HCT116 (cell line): ENCODE data around the gene CD19. TPM values are rescaled to one million over a fixed set of nuclear protein-coding genes. Genes with fewer than 3 reads are reported as not detected.

ENCODE experiments used
- ATAC-seq: fragments of 200-7000 bp; cut with Tn5 transposase; 2 replicates; pipeline ENCODE4 v1.9.1; 2020; ENCODE audit warnings: mild to moderate bottlenecking, moderate library complexity
- BruUV-seq: library from RNA; stranded (reverse); fragments of 400-500 nt; replicated peaks from 2 replicates; lab custom pipeline; 2021; lab: Mats Ljungman, UMichigan
- CTCF ChIA-PET: fragments of 300-600 bp; sonication (Branson Sonifier 250); formaldehyde crosslinking; loops from one replicate; lab custom pipeline; 2021; ENCODE audit warnings: antibody characterized with exemption; lab: Charles Lee
- POLR2A ChIA-PET: fragments of 300-600, 350-600 bp; sonication (Branson Sonifier 250); formaldehyde crosslinking; loops from one replicate; lab custom pipeline; 2021; ENCODE audit warnings: antibody characterized with exemption; lab: Charles Lee
- RAD21 ChIA-PET, 2 experiments: fragments of 300-600 bp; sonication (Branson Sonifier 250); formaldehyde crosslinking; loops; one replicate each; lab custom pipeline; 2023; ENCODE audit warnings: low total read pairs in 2 of 2; ENCODE audit not compliant: uncharacterized antibody in 2 of 2, unreplicated experiment in 2 of 2, low non-redundant PET in 1 of 2; lab: Charles Lee
- DNase-seq: peaks from one replicate; pipeline ENCODE4 v3.0.0-alpha.2; 2010; ENCODE audit warnings: low read depth, low spot score
- H2AFZ ChIP-seq: fragments of 200-600 bp; shearing (Covaris generic), sonication (generic); 2 replicates; pipeline ENCODE4 v1.6.1; 2017; ENCODE audit warnings: low read depth, mixed run types, mixed read lengths, antibody characterized with exemption, low read length; ENCODE audit not compliant: poor library complexity, severe bottlenecking
- H3K27ac ChIP-seq: 2 replicates; pipeline ENCODE4 v1.5.1; 2012; ENCODE audit warnings: low read depth, low read length
- H3K27me3 ChIP-seq: fragments of 200-600 bp; sonication (generic); 2 replicates; pipeline ENCODE4 v1.6.1; 2016; ENCODE audit warnings: mixed run types, low read length, mixed read lengths; ENCODE audit not compliant: insufficient read depth
- H3K36me3 ChIP-seq, 2 experiments: fragments of 200-500 bp in 1 of 2; fragments of 200-600 bp in 1 of 2; sonication (Bioruptor generic) in 1 of 2; sonication (generic) in 1 of 2; 2 replicates each; pipeline versions ENCODE4 v1.5.1 to v1.6.1; 2014 to 2016; ENCODE audit warnings: low read length in 2 of 2, inconsistent platforms in 1 of 2, mixed read lengths in 1 of 2, mixed run types in 1 of 2; ENCODE audit not compliant: insufficient read depth in 2 of 2, control insufficient read depth in 1 of 2
- H3K4me1 ChIP-seq, 2 experiments: fragments of 200-600 bp in 1 of 2; sonication (generic) in 1 of 2; 2 replicates each; pipeline versions ENCODE4 v1.5.1 to v1.6.1; 2012 to 2017; ENCODE audit warnings: low read length in 2 of 2, inconsistent platforms in 1 of 2, mild to moderate bottlenecking in 1 of 2, mixed read lengths in 1 of 2, mixed run types in 1 of 2, moderate library complexity in 1 of 2; ENCODE audit not compliant: insufficient read depth in 2 of 2, control insufficient read depth in 1 of 2
- H3K4me2 ChIP-seq: fragments of 200-600 bp; sonication (generic); 2 replicates; pipeline ENCODE4 v1.6.1; 2017; ENCODE audit warnings: mixed run types, low read length, mixed read lengths
- H3K4me3 ChIP-seq, 2 experiments: fragments of 200-600 bp in 1 of 2; sonication (generic) in 1 of 2; replicated peaks in 1 of 2; 2 replicates each; pipeline ENCODE4 v1.5.1; 2011 to 2016; ENCODE audit warnings: low read length in 2 of 2, control low read depth in 1 of 2, low read depth in 1 of 2, mild to moderate bottlenecking in 1 of 2, mixed read lengths in 1 of 2, mixed run types in 1 of 2
- H3K79me2 ChIP-seq: fragments of 200-600 bp; sonication (generic); 2 replicates; pipeline ENCODE4 v1.6.1; 2017; ENCODE audit warnings: mild to moderate bottlenecking, mixed run types, low read length, moderate library complexity, mixed read lengths; ENCODE audit not compliant: insufficient read depth
- H3K9ac ChIP-seq: fragments of 200-600 bp; sonication (generic); 2 replicates; pipeline ENCODE4 v1.6.1; 2016; ENCODE audit warnings: low read length, mixed read lengths
- H3K9me2 ChIP-seq: fragments of 200-600 bp; sonication (generic), shearing (Covaris generic); 2 replicates; pipeline ENCODE4 v1.6.1; 2017; ENCODE audit warnings: mixed run types, mild to moderate bottlenecking, moderate library complexity; ENCODE audit not compliant: insufficient read depth
- H3K9me3 ChIP-seq, 2 experiments: fragments of 200-500 bp in 1 of 2; fragments of 200-600 bp in 1 of 2; sonication (Bioruptor generic) in 1 of 2; sonication (generic) in 1 of 2; 2 replicates each; pipeline ENCODE4 v1.6.1; 2014 to 2017; ENCODE audit warnings: low read length in 2 of 2, mixed read lengths in 2 of 2, inconsistent platforms in 1 of 2, low read depth in 1 of 2, mild to moderate bottlenecking in 1 of 2, mixed run types in 1 of 2, moderate library complexity in 1 of 2; ENCODE audit not compliant: control insufficient read depth in 1 of 2, insufficient read depth in 1 of 2
- H4K20me1 ChIP-seq: fragments of 200-600 bp; sonication (generic), shearing (Covaris generic); 2 replicates; pipeline ENCODE4 v1.6.1; 2017; ENCODE audit warnings: mixed run types, mild to moderate bottlenecking, moderate library complexity; ENCODE audit not compliant: insufficient read depth
- CEBPB ChIP-seq: IDR thresholded peaks from 2 replicates; pipeline ENCODE4 v1.6.1; 2012; ENCODE audit warnings: low read depth
- EGR1 ChIP-seq: IDR thresholded peaks from 2 replicates; pipeline ENCODE4 v1.6.1; 2012; ENCODE audit warnings: low read depth
- ELF1 ChIP-seq: IDR thresholded peaks from 2 replicates; pipeline ENCODE4 v1.6.1; 2012; ENCODE audit warnings: low read depth, borderline replicate concordance
- EZH2 ChIP-seq: fragments of 200-600 bp; sonication (generic); IDR thresholded peaks from 2 replicates; pipeline ENCODE4 v1.6.1; 2017; ENCODE audit warnings: antibody characterized with exemption, mixed run types
- JUND ChIP-seq: IDR thresholded peaks from 2 replicates; pipeline ENCODE4 v1.6.1; 2012
- POLR2A ChIP-seq: IDR thresholded peaks from 2 replicates; pipeline ENCODE4 v1.7.0; 2011; ENCODE audit warnings: borderline replicate concordance; ENCODE audit not compliant: insufficient read depth, insufficient read length; ENCODE audit errors: extremely low read depth
- POLR2AphosphoS5 ChIP-seq: IDR thresholded peaks from 2 replicates; pipeline ENCODE4 v1.6.1; 2011; ENCODE audit warnings: mild to moderate bottlenecking, low read depth, low read length, moderate library complexity
- RAD21 ChIP-seq: IDR thresholded peaks from 2 replicates; pipeline ENCODE4 v1.6.1; 2012; ENCODE audit warnings: low read depth, mild to moderate bottlenecking
- SIN3A ChIP-seq: IDR thresholded peaks from 2 replicates; pipeline ENCODE4 v1.6.1; 2012; ENCODE audit warnings: low read depth
- SRF ChIP-seq: IDR thresholded peaks from 2 replicates; pipeline ENCODE4 v1.6.1; 2012; ENCODE audit warnings: low read depth
- TCF7L2 ChIP-seq: IDR thresholded peaks from 2 replicates; pipeline ENCODE4 v1.7.0; 2011; ENCODE audit warnings: borderline replicate concordance, inconsistent platforms; ENCODE audit not compliant: insufficient read depth, insufficient read length; ENCODE audit errors: extremely low read depth
- YY1 ChIP-seq: IDR thresholded peaks from 2 replicates; pipeline ENCODE4 v1.6.1; 2011; ENCODE audit warnings: low read length, low read depth, moderate library complexity, mild to moderate bottlenecking; ENCODE audit not compliant: insufficient replicate concordance; ENCODE audit errors: extremely low read depth
- intact Hi-C: fragments of 100-400 bp; cut with micrococcal nuclease; formaldehyde crosslinking; loops from 2 replicates; pipeline ENCODE4 v1.10.0; 2022
- total RNA-seq: library from RNA; stranded (reverse); gene quantifications from one replicate; pipeline ENCODE4 v1.2.1, GENCODE V29; 2021; ENCODE audit not compliant: unreplicated experiment
- TF ChIP-seq, protein P1 (sequence below): IDR thresholded peaks from 2 replicates; pipeline ENCODE4 v1.6.1; 2011; ENCODE audit warnings: mild to moderate bottlenecking, low read length, moderate library complexity; ENCODE audit not compliant: insufficient replicate concordance; ENCODE audit errors: extremely low read depth
- TF ChIP-seq, protein P2 (sequence below): IDR thresholded peaks from 2 replicates; pipeline ENCODE4 v1.6.1; 2012
- TF ChIP-seq, protein P3 (sequence below): IDR thresholded peaks from 2 replicates; pipeline ENCODE4 v1.6.1; 2012
- TF ChIP-seq, protein P4 (sequence below), 3 experiments: fragments of 200-600 bp in 1 of 3; sonication (generic) in 1 of 3; IDR thresholded peaks in 2 of 3; conservative IDR thresholded peaks in 1 of 3; 2 replicates each; pipeline ENCODE4 v1.5.1; 2012 to 2017; ENCODE audit warnings: low read depth in 2 of 3, low read length in 2 of 3, antibody characterized with exemption in 1 of 3, borderline replicate concordance in 1 of 3, control low read depth in 1 of 3, mild to moderate bottlenecking in 1 of 3, mixed read lengths in 1 of 3, mixed run types in 1 of 3, moderate library complexity in 1 of 3; ENCODE audit not compliant: insufficient read depth in 1 of 3

CD19 gene
- total RNA-seq, 1 experiment from 2014 or later, result 0.27 TPM

DNA sequence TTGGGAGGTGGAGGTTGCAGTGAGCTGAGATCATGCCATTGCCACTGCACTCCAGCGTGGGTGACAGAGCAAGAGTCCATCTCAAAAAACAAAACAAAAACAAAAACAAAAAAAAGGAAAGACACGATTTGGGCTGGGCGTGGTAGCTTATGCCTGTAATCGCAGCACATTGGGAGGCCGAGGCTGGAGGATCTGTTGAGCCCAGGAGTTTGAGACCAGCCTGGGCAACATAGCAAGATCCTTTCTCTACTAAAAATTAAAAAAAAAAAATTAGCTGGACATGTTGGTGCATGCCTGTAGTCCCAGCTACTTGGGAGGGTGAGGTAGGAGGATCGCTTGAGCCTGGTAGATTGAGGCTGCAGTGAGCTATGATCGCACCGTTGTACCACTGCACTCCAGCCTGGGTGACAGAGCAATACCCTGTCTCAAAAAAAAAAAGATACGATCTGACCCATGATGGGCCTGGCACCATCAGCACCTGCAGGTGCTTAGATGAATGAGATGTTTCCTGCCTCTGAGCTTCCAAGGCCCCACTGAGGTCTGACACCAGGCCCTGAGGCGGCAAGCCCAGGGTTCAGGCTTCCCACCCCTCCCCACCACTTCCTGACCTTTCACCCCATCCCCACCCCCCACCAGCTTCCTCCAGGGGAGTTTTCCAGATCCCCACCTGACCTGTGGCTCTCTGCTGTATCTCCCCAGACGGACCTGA, 31.7 kb upstream of the CD19 start:
- Histone ChIP-seq H3K9me2 (no peaks in the 10 kb centered on the region), H3K4me3 (no peak overlapping the region), H3K4me2 (no peak overlapping the region), H3K79me2 (no peaks in the 10 kb centered on the region), H2AFZ (no peak overlapping the region), H3K9ac (no peak overlapping the region), H4K20me1 (no peaks in the 10 kb centered on the region), H3K9me3 (no peaks in the 10 kb centered on the region), H3K27ac (no peak overlapping the region), H3K36me3 (no peaks in the 10 kb centered on the region), H3K27me3 (no peaks in the 10 kb centered on the region), H3K4me1 (peaks cover 7 to 22% of the 10 kb centered on the region in 2 experiments; a peak in 3 of 4 replicates)
- ChIA-PET POLR2A (interaction anchor here (0.7 kb wide), 1 partner anchor 23 kb away, joined by 3 read pairs; no protein-coding TSS in a partner anchor), CTCF (no interaction called here), RAD21 (no interaction called here)
- ATAC-seq (no peak), DNase-seq (no peak)
- TF ChIP-seq TCF7L2 (no peak), SRF (no peak)
- BruUV-seq, result no TSS peak
- intact Hi-C loops, result no loop called here

DNA sequence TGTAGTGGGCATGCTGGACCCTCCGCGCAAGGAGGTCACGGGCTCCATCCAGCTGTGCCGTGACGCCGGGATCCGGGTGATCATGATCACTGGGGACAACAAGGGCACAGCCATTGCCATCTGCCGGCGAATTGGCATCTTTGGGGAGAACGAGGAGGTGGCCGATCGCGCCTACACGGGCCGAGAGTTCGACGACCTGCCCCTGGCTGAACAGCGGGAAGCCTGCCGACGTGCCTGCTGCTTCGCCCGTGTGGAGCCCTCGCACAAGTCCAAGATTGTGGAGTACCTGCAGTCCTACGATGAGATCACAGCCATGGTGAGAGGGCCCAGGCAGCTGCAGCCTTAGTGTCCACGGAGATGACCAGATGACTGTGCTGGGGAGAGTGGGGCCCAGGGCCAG, 31.2 kb upstream of the CD19 start:
- Histone ChIP-seq H3K79me2 (no peaks in the 10 kb centered on the region), H3K9ac (no peak overlapping the region), H3K4me3 (no peak overlapping the region), H3K27ac (no peak overlapping the region), H4K20me1 (no peaks in the 10 kb centered on the region), H3K9me2 (no peaks in the 10 kb centered on the region), H3K9me3 (no peaks in the 10 kb centered on the region), H3K36me3 (no peaks in the 10 kb centered on the region), H2AFZ (no peak overlapping the region), H3K4me2 (no peak overlapping the region), H3K27me3 (no peaks in the 10 kb centered on the region), H3K4me1 (peaks cover 7 to 22% of the 10 kb centered on the region in 2 experiments; a peak in 3 of 4 replicates)
- CTCF ChIA-PET, result no interaction called here
- ATAC-seq, result no peak
- POLR2A ChIA-PET, result interaction anchor here (0.7 kb wide), 1 partner anchor 23 kb away, joined by 3 read pairs; no protein-coding TSS in a partner anchor
- RAD21 ChIA-PET, result no interaction called here
- DNase-seq, result no peak
- BruUV-seq, result no TSS peak
- intact Hi-C loops, result no loop called here
- TF ChIP-seq EZH2 (no peak), EGR1 (no peak), SIN3A (no peak), JUND (no peak), RAD21 (no peak), CEBPB (no peak), ELF1 (no peak), POLR2AphosphoS5 (no peak), YY1 (no peak), POLR2A (no peak)
- TF ChIP-seq, protein P1, sequence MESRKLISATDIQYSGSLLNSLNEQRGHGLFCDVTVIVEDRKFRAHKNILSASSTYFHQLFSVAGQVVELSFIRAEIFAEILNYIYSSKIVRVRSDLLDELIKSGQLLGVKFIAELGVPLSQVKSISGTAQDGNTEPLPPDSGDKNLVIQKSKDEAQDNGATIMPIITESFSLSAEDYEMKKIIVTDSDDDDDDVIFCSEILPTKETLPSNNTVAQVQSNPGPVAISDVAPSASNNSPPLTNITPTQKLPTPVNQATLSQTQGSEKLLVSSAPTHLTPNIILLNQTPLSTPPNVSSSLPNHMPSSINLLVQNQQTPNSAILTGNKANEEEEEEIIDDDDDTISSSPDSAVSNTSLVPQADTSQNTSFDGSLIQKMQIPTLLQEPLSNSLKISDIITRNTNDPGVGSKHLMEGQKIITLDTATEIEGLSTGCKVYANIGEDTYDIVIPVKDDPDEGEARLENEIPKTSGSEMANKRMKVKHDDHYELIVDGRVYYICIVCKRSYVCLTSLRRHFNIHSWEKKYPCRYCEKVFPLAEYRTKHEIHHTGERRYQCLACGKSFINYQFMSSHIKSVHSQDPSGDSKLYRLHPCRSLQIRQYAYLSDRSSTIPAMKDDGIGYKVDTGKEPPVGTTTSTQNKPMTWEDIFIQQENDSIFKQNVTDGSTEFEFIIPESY, result no peak
- TF ChIP-seq, protein P2, sequence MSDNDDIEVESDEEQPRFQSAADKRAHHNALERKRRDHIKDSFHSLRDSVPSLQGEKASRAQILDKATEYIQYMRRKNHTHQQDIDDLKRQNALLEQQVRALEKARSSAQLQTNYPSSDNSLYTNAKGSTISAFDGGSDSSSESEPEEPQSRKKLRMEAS, result no peak
- TF ChIP-seq, protein P3, sequence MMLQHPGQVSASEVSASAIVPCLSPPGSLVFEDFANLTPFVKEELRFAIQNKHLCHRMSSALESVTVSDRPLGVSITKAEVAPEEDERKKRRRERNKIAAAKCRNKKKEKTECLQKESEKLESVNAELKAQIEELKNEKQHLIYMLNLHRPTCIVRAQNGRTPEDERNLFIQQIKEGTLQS, result no peak
- TF ChIP-seq, protein P4, sequence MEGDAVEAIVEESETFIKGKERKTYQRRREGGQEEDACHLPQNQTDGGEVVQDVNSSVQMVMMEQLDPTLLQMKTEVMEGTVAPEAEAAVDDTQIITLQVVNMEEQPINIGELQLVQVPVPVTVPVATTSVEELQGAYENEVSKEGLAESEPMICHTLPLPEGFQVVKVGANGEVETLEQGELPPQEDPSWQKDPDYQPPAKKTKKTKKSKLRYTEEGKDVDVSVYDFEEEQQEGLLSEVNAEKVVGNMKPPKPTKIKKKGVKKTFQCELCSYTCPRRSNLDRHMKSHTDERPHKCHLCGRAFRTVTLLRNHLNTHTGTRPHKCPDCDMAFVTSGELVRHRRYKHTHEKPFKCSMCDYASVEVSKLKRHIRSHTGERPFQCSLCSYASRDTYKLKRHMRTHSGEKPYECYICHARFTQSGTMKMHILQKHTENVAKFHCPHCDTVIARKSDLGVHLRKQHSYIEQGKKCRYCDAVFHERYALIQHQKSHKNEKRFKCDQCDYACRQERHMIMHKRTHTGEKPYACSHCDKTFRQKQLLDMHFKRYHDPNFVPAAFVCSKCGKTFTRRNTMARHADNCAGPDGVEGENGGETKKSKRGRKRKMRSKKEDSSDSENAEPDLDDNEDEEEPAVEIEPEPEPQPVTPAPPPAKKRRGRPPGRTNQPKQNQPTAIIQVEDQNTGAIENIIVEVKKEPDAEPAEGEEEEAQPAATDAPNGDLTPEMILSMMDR (IDR thresholded peaks at IDR 0.05 in 2 of 3, conservative IDR thresholded peaks at IDR 0.05 in 1 of 3; ENCODE audit: borderline replicate concordance in 1 of 3, insufficient read depth in 1 of 3, low read depth in 2 of 3, low read length in 2 of 3), result no peak
